Vagina (tissue), 2 donors: Measurements from ENCODE around the gene CCDC17. TPM values are rescaled to one million over a fixed set of nuclear protein-coding genes. Genes with fewer than 3 reads are reported as not detected.

Source experiments
- DNase-seq, 2 donors: peaks; one replicate each; pipeline ENCODE4 v3.0.0-alpha.2; 2017; ENCODE audit errors: extremely low spot score in 2 of 2
- H3K27ac ChIP-seq: fragments of 200-600 bp; sonication (generic); one replicate; pipeline ENCODE4 v1.5.1; 2019
- H3K27me3 ChIP-seq: fragments of 200-600 bp; sonication (generic); one replicate; pipeline ENCODE4 v1.5.1; 2019
- H3K36me3 ChIP-seq, 2 donors: fragments of 200-600 bp; sonication (generic); one replicate each; pipeline ENCODE4 v1.5.1; 2017 to 2019
- H3K4me1 ChIP-seq: fragments of 200-600 bp; sonication (generic); one replicate; pipeline ENCODE4 v1.5.1; 2019
- H3K4me3 ChIP-seq, 2 donors: fragments of 200-600 bp; sonication (generic); 1 replicate in 1 of 2; 2 replicates in 1 of 2; pipeline ENCODE4 v1.5.1; 2016 to 2019
- H3K9me3 ChIP-seq: fragments of 200-600 bp; sonication (generic); one replicate; pipeline ENCODE4 v1.5.1; 2019
- POLR2A ChIP-seq, 2 donors: fragments of 450-650 bp; IDR thresholded peaks; one replicate each; pipeline ENCODE4 v1.6.1; 2017; ENCODE audit warnings: antibody characterized with exemption in 2 of 2, mild to moderate bottlenecking in 2 of 2, moderate library complexity in 2 of 2
- POLR2AphosphoS5 ChIP-seq, 2 donors: sonication (generic); formaldehyde crosslinking; IDR thresholded peaks; one replicate each; pipeline ENCODE4 v1.9.0; 2017; ENCODE audit warnings: antibody characterized with exemption in 2 of 2, mild to moderate bottlenecking in 2 of 2, low read depth in 1 of 2; ENCODE audit not compliant: insufficient read depth in 1 of 2
- intact Hi-C: fragments of 100-400 bp; cut with DNase I; formaldehyde crosslinking; loops from one replicate; pipeline ENCODE4 v1.15.1; 2023
- total RNA-seq: library from RNA; depleted of rRNA; stranded (reverse); fragments of >200 nt; gene quantifications from one replicate; pipeline ENCODE4 v1.2.3, GENCODE V29; 2016
- TF ChIP-seq, protein P1 (sequence below), 3 experiments: fragments of 450-650 bp in 2 of 3; fragments of 200-600 bp in 1 of 3; sonication (generic) in 1 of 3; IDR thresholded peaks; one replicate each; pipeline ENCODE4 v1.5.1; 2017 to 2019; ENCODE audit warnings: antibody characterized with exemption in 3 of 3, mild to moderate bottlenecking in 2 of 3, moderate library complexity in 2 of 3

Gene CCDC17
- total RNA-seq, 1 donor from 2014 or later, result 1.5 TPM

DNA sequence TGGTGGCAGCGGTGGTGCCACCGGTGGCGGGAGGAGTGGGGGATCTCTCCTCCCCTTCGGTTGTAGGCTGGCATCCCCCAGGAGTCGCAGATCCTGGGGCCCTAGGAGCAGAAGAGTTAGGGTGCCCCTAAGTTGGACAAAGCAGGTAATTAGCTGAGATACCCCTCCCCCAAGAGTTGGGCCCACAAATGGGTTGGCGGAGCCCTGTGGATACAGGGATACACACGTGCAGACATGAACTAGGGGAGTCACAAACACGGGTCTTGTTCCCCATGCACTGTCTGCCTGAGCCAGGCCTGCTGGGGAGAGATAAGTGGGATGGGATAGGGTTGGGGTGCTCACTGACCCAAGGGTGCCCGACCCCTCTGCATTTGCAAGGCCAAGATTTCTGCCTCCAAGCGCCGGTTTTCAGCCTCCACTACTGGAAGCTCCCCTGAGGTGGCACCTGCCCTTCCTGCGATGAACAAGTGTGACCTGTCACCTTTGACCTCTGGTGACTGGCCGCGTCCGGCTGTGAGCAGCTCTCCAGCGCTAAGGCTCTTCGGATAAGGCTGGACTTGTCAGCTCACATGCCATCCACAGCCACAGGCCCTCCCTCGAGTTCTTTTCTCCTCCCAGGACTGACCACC is 1.8 kb downstream of the CCDC17 start:
- Histone ChIP-seq H3K9me3 (no peaks in the 10 kb centered on the region), H3K4me3 (peak overlapping the region; percentile 18 to 23), H3K36me3 (peaks cover 0 to 29% of the 10 kb centered on the region in 2 donors), H3K27ac (peak overlapping the region; percentile 60), H3K27me3 (no peaks in the 10 kb centered on the region), H3K4me1 (peaks cover 33% of the 10 kb centered on the region)
- no peak for TF ChIP-seq POLR2AphosphoS5 (IDR thresholded peaks at IDR 0.05; ENCODE audit: insufficient read depth in 1 of 2, low read depth in 1 of 2)
- TF ChIP-seq, protein P1, sequence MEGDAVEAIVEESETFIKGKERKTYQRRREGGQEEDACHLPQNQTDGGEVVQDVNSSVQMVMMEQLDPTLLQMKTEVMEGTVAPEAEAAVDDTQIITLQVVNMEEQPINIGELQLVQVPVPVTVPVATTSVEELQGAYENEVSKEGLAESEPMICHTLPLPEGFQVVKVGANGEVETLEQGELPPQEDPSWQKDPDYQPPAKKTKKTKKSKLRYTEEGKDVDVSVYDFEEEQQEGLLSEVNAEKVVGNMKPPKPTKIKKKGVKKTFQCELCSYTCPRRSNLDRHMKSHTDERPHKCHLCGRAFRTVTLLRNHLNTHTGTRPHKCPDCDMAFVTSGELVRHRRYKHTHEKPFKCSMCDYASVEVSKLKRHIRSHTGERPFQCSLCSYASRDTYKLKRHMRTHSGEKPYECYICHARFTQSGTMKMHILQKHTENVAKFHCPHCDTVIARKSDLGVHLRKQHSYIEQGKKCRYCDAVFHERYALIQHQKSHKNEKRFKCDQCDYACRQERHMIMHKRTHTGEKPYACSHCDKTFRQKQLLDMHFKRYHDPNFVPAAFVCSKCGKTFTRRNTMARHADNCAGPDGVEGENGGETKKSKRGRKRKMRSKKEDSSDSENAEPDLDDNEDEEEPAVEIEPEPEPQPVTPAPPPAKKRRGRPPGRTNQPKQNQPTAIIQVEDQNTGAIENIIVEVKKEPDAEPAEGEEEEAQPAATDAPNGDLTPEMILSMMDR (IDR thresholded peaks at IDR 0.05), result no peak
- TF ChIP-seq POLR2A (IDR thresholded peaks at IDR 0.05), result no peak
- no peak for DNase-seq
- intact Hi-C loops, result no loop called here

DNA sequence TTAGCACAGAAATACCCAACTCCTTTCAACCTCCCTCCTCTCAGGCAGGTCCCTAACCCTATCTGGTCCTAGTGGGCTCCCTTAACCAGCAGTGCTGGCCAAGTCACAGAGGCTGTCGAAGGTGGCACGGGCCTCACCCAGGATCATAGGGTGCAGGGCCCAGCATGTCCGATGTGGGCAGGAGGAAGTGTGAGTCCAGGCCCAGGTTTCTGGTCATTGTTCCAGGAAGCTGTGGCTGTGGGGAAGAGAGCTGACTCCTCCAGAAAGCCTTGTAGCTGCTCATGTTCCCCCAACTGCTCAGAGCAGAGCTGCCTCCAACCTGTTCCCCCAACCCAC is 2.4 kb downstream of the CCDC17 start:
- Histone ChIP-seq H3K4me1 (peaks cover 33% of the 10 kb centered on the region), H3K36me3 (peaks cover 0 to 30% of the 10 kb centered on the region in 2 donors), H3K9me3 (no peaks in the 10 kb centered on the region), H3K4me3 (no peak overlapping the region), H3K27me3 (no peaks in the 10 kb centered on the region), H3K27ac (peak overlapping the region; percentile 60)
- intact Hi-C loops, result no loop called here
- no peak for DNase-seq
- no peak for TF ChIP-seq POLR2A (IDR thresholded peaks at IDR 0.05)

DNA sequence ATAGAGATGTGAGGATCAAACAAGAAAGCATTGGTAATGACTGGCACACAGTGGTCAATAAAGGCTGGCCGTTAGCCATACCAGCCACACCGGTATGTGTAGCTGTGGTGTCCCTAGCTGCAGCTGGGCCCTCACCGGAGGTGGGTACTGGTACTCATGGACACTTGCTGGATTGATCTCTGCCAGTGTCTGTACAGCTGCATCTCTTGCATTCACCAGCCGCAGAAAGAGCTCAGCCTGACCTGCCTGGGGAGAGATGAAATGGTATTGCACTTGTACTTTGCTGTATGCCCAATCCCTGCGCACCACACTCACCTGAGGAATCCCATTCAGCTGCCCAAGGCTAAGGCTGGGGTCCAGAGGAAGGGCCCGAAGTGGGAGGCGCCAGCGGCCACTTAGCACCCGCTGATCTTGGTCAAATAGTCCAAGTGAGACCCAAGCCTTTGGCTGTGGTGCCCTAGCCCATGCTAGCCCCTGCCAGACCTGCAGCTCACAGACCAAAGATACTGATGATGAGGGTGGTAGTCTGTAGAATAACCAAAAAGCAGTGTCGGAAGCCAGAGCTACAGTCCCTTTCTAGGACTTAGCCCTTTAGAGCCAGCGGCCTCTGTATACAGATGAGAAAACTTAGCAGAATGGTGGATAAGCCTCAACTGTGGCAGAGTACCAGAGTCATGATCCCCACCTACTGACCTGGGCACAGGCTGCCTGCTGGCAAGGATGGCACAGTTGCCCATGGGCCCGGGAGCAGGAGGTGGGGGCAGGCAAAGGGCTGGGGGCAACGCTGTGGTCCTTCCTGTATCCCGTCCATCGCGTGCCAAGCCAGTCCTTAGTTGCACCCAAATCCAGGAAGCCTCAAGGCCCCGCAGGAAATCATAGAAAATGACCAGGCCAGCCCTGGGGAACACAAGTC is 3.0 kb downstream of the CCDC17 start:
- no peaks in the 10 kb centered on the region for H3K9me3 ChIP-seq
- intact Hi-C loops, result no loop called here
- TF ChIP-seq POLR2A (IDR thresholded peaks at IDR 0.05) (no peak), POLR2AphosphoS5 (IDR thresholded peaks at IDR 0.05; ENCODE audit: insufficient read depth in 1 of 2, low read depth in 1 of 2) (no peak)
- TF ChIP-seq, protein P1 (IDR thresholded peaks at IDR 0.05), result no peak
- no peak for DNase-seq
- peaks cover 0 to 32% of the 10 kb centered on the region in 2 donors for H3K36me3 ChIP-seq
- H3K4me1 ChIP-seq, result peaks cover 33% of the 10 kb centered on the region
- H3K27me3 ChIP-seq, result no peaks in the 10 kb centered on the region
- peak overlapping the region; percentile 60 for H3K27ac ChIP-seq
- H3K4me3 ChIP-seq, result no peak overlapping the region

DNA sequence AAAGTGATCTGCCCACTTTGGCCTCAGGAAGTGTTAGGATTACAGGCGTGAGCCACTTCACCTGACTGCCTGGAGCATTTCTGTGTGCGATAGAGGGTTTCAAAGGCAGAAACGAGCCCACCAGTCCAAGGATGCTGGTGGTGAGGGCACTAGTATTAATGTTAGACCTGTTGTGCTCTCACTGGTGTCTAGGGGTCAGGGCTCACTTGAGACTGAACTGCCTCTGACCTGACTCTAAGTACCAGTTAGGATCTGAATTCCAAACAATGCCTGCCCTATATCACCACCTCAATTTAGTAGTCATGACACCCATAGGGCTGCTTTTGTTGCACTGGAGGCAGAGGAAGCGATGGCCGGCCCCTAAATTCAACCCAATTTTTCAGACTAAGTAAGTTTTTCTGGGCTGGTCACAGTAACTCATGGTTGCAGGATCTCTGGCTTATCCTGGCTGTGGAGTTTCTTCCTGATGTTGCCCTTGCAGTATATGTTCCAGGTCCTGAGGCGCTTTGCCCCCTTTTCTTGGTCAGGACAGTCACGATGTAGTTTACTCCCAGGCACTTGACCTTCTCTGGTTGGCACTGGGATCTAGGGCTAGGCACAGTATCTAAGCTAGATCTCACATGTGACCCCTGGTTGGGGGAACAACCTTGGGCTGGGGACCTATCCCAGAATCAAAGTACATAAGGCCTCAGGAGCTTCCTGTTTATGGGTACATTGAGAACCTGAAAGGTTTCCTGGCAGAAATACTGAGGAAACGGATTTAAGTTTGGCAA is 4.5 kb downstream of the CCDC17 start:
- Histone ChIP-seq H3K9me3 (no peaks in the 10 kb centered on the region), H3K27me3 (no peaks in the 10 kb centered on the region), H3K4me1 (peaks cover 32% of the 10 kb centered on the region), H3K27ac (peak overlapping the region; percentile 21), H3K36me3 (peaks cover 0 to 35% of the 10 kb centered on the region in 2 donors), H3K4me3 (no peak overlapping the region)
- intact Hi-C loops, result no loop called here
- TF ChIP-seq POLR2AphosphoS5 (IDR thresholded peaks at IDR 0.05; ENCODE audit: insufficient read depth in 1 of 2, low read depth in 1 of 2) (peak in 1 of 2 donors; percentile 71), POLR2A (IDR thresholded peaks at IDR 0.05) (no peak)
- no peak for DNase-seq

DNA sequence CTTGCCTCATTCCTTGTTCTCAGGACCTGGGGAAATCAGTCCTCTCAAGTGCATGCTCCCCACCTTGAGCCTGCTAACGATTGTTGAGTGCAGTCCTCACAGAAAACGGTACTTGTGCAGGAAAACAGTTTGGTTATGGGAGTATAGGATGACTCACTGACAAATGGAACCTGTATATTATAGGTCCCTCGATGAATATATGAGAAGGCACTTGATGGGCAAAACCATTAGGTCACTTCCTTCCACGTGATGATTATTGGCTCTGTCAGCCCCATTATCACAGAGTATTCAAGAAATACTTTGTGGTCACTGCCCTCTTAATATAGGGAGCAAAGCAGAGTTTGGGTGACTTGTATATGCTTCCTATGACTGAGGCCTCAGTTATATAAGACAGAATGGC is 6.2 kb downstream of the CCDC17 start:
- no peaks in the 10 kb centered on the region for H3K9me3 ChIP-seq
- no peak for DNase-seq
- TF ChIP-seq, protein P1 (IDR thresholded peaks at IDR 0.05), result no peak
- TF ChIP-seq POLR2A (IDR thresholded peaks at IDR 0.05) (no peak), POLR2AphosphoS5 (IDR thresholded peaks at IDR 0.05; ENCODE audit: insufficient read depth in 1 of 2, low read depth in 1 of 2) (no peak)
- peaks cover 21% of the 10 kb centered on the region for H3K4me1 ChIP-seq
- H3K36me3 ChIP-seq, result peaks cover 0 to 43% of the 10 kb centered on the region in 2 donors
- no peak overlapping the region for H3K27ac ChIP-seq
- no peak overlapping the region for H3K4me3 ChIP-seq
- intact Hi-C loops, result no loop called here
- H3K27me3 ChIP-seq, result no peaks in the 10 kb centered on the region
